K562 (cell line): Measurements from ENCODE around the gene PUS10. TPM values are rescaled to one million over a fixed set of nuclear protein-coding genes. Genes with fewer than 3 reads are reported as not detected.

ENCODE experiments used
- ATAC-seq: fragments of 200-7000 bp; cut with Tn5 transposase; 3 replicates; pipeline ENCODE4 v1.9.1; 2020; ENCODE audit warnings: moderate library complexity
- BruUV-seq: library from RNA; stranded (reverse); fragments of 400-500 nt; replicated peaks from 2 replicates; lab custom pipeline; 2021; lab: Mats Ljungman, UMichigan
- CTCF ChIA-PET: fragments of 300-600 bp; formaldehyde crosslinking; extraction: SDS; loops from one replicate; lab custom pipeline; 2021; ENCODE audit warnings: low intra/inter-chr PET ratio; lab: Yijun Ruan, JAX
- POLR2A ChIA-PET: fragments of 300-600, 350-650 bp; sonication (Branson Sonifier 250); formaldehyde crosslinking; extraction: SDS; loops from one replicate; lab custom pipeline; 2021; ENCODE audit warnings: antibody characterized with exemption, inconsistent platforms; lab: Yijun Ruan, JAX
- DNase-seq, 4 experiments: peaks; one replicate each; pipeline versions ENCODE4 v3.0.0 to v3.0.0-alpha.2; 2011 to 2018; ENCODE audit warnings: low spot score in 3 of 4, mixed read lengths in 3 of 4; ENCODE audit errors: extremely low read depth in 1 of 4
- FAIRE-seq: peaks from 2 replicates; lab custom pipeline; 2011; peaks lifted over from hg19 to GRCh38; lab: Jason Lieb, UNC
- H2AFZ ChIP-seq: 2 replicates; pipeline ENCODE4 v1.6.0; 2011; ENCODE audit warnings: low read depth, low read length, control low read depth, inconsistent platforms
- H3K27ac ChIP-seq: fragments of 200-600 bp; 3 replicates; pipeline ENCODE4 v1.8.0; 2011; ENCODE audit warnings: low read depth, mild to moderate bottlenecking, control low read depth, inconsistent platforms, low read length, moderate library complexity, mixed read lengths; ENCODE audit errors: extremely low read depth
- H3K27me3 ChIP-seq, 2 experiments: fragments of 300-600 bp in 1 of 2; 2 replicates in 1 of 2; 3 replicates in 1 of 2; pipeline versions ENCODE4 v1.6.0 to v1.8.0; 2011; ENCODE audit warnings: inconsistent platforms in 2 of 2, low read length in 2 of 2, mild to moderate bottlenecking in 1 of 2, mixed read lengths in 1 of 2, moderate library complexity in 1 of 2; ENCODE audit not compliant: control insufficient read depth in 2 of 2, insufficient read depth in 2 of 2
- H3K36me3 ChIP-seq: fragments of 300-600 bp; 3 replicates; pipeline ENCODE4 v1.8.0; 2011; ENCODE audit warnings: mild to moderate bottlenecking, low read length, inconsistent platforms; ENCODE audit not compliant: control insufficient read depth, insufficient read depth
- H3K4me1 ChIP-seq, 2 experiments: fragments of 200-600 bp in 1 of 2; replicated peaks in 1 of 2; 2 replicates in 1 of 2; 3 replicates in 1 of 2; pipeline versions ENCODE4 v1.5.1 to v1.8.0; 2011; ENCODE audit warnings: inconsistent platforms in 2 of 2, low read length in 2 of 2, mild to moderate bottlenecking in 1 of 2, mixed read lengths in 1 of 2, moderate library complexity in 1 of 2; ENCODE audit not compliant: control insufficient read depth in 2 of 2, insufficient read depth in 2 of 2
- H3K4me2 ChIP-seq: 2 replicates; pipeline ENCODE4 v1.6.1; 2011; ENCODE audit warnings: low read length, control low read depth, inconsistent platforms, mixed read lengths; ENCODE audit not compliant: insufficient read depth
- H3K4me3 ChIP-seq: fragments of 200-600 bp; sonication (generic), shearing (Covaris generic); 2 replicates; pipeline ENCODE4 v1.5.1; 2016; ENCODE audit warnings: control low read depth, inconsistent platforms
- H3K79me2 ChIP-seq: fragments of 200-600 bp; 3 replicates; pipeline ENCODE4 v1.8.0; 2011; ENCODE audit warnings: low read length, inconsistent platforms; ENCODE audit not compliant: control insufficient read depth, insufficient read depth
- H3K9ac ChIP-seq, 2 experiments: 2 replicates each; pipeline versions ENCODE4 v1.6.0 to v1.6.1; 2011; ENCODE audit warnings: low read depth in 2 of 2, low read length in 2 of 2, control low read depth in 1 of 2, inconsistent platforms in 1 of 2, mild to moderate bottlenecking in 1 of 2, mixed read lengths in 1 of 2; ENCODE audit not compliant: insufficient read depth in 1 of 2
- H3K9me1 ChIP-seq: one replicate; pipeline ENCODE4 v1.6.0; 2011; ENCODE audit warnings: inconsistent platforms, mild to moderate bottlenecking, low read length, moderate library complexity; ENCODE audit not compliant: control insufficient read depth, insufficient read depth
- H3K9me3 ChIP-seq: replicated peaks from 2 replicates; pipeline ENCODE4 v1.5.1; 2011; ENCODE audit warnings: low read depth, low read length, inconsistent platforms; ENCODE audit not compliant: control insufficient read depth, insufficient read depth
- H4K20me1 ChIP-seq: replicated peaks from 2 replicates; pipeline ENCODE4 v1.6.1; 2011; ENCODE audit warnings: low read length, inconsistent platforms, mixed read lengths; ENCODE audit not compliant: control insufficient read depth, insufficient read depth
- CAMTA2 ChIP-seq: fragments of 250-450 bp; sonication (Bioruptor Pico); conservative IDR thresholded peaks from 2 replicates; pipeline ENCODE4 v1.5.1; 2022
- CBX8 ChIP-seq: fragments of 200-600 bp; sonication (generic); IDR thresholded peaks from 2 replicates; pipeline ENCODE4 v1.6.1; 2012; ENCODE audit warnings: borderline replicate concordance, mixed run types, low read depth, mild to moderate bottlenecking, moderate library complexity, mixed read lengths, low read length, control low read depth, inconsistent platforms; ENCODE audit not compliant: poor library complexity, severe bottlenecking; ENCODE audit errors: extremely low read depth
- POLR2G ChIP-seq: fragments of 200-400 bp; formaldehyde crosslinking; IDR thresholded peaks from 2 replicates; pipeline ENCODE4 v1.6.1; 2017; ENCODE audit warnings: low read depth, mild to moderate bottlenecking, antibody characterized with exemption, low read length, moderate library complexity
- SLC30A9 ChIP-seq: fragments of 250-450 bp; sonication (Bioruptor Pico); IDR thresholded peaks from 2 replicates; pipeline ENCODE4 v1.8.0; 2022; ENCODE audit warnings: mild to moderate bottlenecking, moderate library complexity
- SP2 ChIP-seq: IDR thresholded peaks from 2 replicates; pipeline ENCODE4 v1.6.1; 2011; ENCODE audit warnings: mild to moderate bottlenecking, low read depth, low read length, moderate library complexity; ENCODE audit not compliant: poor library complexity, severe bottlenecking; ENCODE audit errors: extremely low read depth
- ZNF274 ChIP-seq: IDR thresholded peaks from 2 replicates; pipeline ENCODE4 v1.6.1; 2011; ENCODE audit warnings: low read depth, mild to moderate bottlenecking, low read length, moderate library complexity, borderline replicate concordance
- ZNF696 ChIP-seq: fragments of 250-450 bp; sonication (Bioruptor Pico); conservative IDR thresholded peaks from 2 replicates; pipeline ENCODE4 v1.4.0; 2020; ENCODE audit warnings: mild to moderate bottlenecking, moderate library complexity
- WGBS: fragments of 100-300 bp; shearing (Covaris generic); methylation state at CpG from one replicate; pipeline ENCODE4 v1.1.6; 2016; ENCODE audit warnings: low coverage, mixed read lengths; ENCODE audit not compliant: insufficient coverage; ENCODE audit errors: missing lambda C conversion rate; 5-methylcytosine and 5-hydroxymethylcytosine counted together
- in situ Hi-C: fragments of 300-500 bp; cut with MboI; formaldehyde crosslinking; loops from 4 replicates; pipeline ENCODE4 v1.15.0; 2018; ENCODE audit warnings: inconsistent platforms, mixed read lengths
- intact Hi-C: fragments of 100-400 bp; cut with micrococcal nuclease; formaldehyde crosslinking; loops from 2 replicates; pipeline ENCODE4 v1.14.2; 2022
- polyA plus RNA-seq, 8 experiments: library from polyadenylated mRNA; depleted of rRNA in 4 of 8; stranded (reverse) in 5 of 8; unstranded in 3 of 8; fragments of >200 nt; fragmentation: Nextera tagmentation in 2 of 8; fragmentation: Illumina TruSeq in 1 of 8; extraction: Ambion mirVana in 2 of 8; extraction: Trizol in 1 of 8; gene quantifications; 2 replicates each; pipeline versions ENCODE4 v1.2.1 to v1.2.3, GENCODE V29; 2011 to 2014; ENCODE audit warnings: inconsistent platforms in 1 of 8, missing spikeins in 1 of 8
- total RNA-seq, 7 experiments: library from RNA; depleted of rRNA in 6 of 7; stranded (reverse); fragments of >200 nt in 6 of 7; fragmentation: Illumina TruSeq in 2 of 7; extraction: Trizol in 2 of 7; gene quantifications; 2 replicates each; pipeline versions ENCODE4 v1.2.1 to v1.2.3, GENCODE V29; 2011 to 2021; ENCODE audit warnings: low replicate concordance in 1 of 7
- TF ChIP-seq, protein P1 (sequence below): sonication (generic); formaldehyde crosslinking; IDR thresholded peaks from 2 replicates; pipeline ENCODE4 v1.8.0; 2023; ENCODE audit warnings: mild to moderate bottlenecking, missing genetic modification reagents
- TF ChIP-seq, protein P2 (sequence below): fragments of 450-650 bp; IDR thresholded peaks from 2 replicates; pipeline ENCODE4 v1.6.1; 2016; ENCODE audit warnings: missing biosample characterization, missing genetic modification characterization

The PUS10 gene
- total and polyA plus RNA-seq, 9 of the 15 experiments (the other 6 are each of a cell fraction or from before 2014, with no cell fraction given): 5.0 to 10.7 (median 7.6) TPM

DNA sequence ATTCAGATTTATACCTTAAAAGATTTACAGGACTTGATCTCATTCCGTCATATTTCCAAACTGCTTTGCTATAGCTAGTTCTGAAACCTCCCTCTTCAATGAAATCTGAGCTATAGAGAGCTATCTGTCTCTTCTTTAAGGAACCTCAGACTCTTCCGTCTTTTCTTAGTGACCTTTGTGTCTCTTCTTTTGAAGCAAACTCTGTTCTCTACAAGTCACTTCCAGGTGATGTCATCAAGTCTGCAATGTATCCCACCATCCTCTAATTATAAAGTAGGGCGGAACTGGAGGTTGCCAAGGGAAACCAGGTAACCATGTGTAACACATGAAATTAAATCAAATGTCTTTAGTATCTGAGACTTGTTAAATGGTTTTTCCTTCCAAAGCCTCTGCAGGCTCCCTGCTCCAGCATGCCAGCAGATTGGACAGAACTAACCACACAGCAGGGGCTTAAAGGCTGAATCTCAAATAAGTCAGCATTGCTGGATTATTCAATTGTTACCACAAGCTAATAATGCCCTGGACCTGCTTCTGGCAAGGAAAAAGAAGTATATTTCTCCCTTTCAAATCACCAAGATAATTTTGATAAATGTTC, 41.7 kb downstream of the PUS10 start (continued):
- TF ChIP-seq, protein P1, sequence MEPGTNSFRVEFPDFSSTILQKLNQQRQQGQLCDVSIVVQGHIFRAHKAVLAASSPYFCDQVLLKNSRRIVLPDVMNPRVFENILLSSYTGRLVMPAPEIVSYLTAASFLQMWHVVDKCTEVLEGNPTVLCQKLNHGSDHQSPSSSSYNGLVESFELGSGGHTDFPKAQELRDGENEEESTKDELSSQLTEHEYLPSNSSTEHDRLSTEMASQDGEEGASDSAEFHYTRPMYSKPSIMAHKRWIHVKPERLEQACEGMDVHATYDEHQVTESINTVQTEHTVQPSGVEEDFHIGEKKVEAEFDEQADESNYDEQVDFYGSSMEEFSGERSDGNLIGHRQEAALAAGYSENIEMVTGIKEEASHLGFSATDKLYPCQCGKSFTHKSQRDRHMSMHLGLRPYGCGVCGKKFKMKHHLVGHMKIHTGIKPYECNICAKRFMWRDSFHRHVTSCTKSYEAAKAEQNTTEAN (CRISPR knock-in tag): no peak
- no peak for TF ChIP-seq CAMTA2 (CRISPR knock-in tag)
- TF ChIP-seq SLC30A9: no peak

DNA sequence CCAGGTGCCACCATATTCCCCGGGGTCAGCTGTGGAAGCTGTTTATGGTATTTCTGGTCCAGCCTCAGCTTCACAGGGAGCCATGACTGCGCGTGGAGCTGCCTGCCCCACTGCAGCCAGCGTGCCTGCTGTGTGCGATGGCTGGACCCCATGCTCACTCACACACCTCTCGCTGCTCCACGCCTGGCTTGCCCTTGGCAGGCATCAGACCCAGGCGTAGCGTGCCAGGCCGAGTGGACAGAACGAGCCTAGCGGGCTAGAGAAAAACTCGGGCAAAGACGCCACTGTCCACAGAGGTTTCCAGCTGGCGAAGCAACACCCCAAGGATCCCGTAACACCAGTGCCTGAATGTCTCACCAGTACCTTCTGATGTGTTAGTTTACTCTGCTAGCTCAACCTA, 43.4 kb downstream of the PUS10 start:
- H3K79me2 ChIP-seq: no peaks in the 10 kb centered on the region
- ATAC-seq: no peak
- in situ Hi-C loops: no loop called here
- POLR2A ChIA-PET: interaction anchor here (1.3 to 1.9 kb wide), 2 partner anchors 10 to 12 kb away, joined by 3 to 5 read pairs; no protein-coding TSS in a partner anchor
- TF ChIP-seq CBX8 (no peak), ZNF274 (no peak), ZNF696 (no peak), SP2 (no peak), POLR2G (no peak)
- TF ChIP-seq, protein P2, sequence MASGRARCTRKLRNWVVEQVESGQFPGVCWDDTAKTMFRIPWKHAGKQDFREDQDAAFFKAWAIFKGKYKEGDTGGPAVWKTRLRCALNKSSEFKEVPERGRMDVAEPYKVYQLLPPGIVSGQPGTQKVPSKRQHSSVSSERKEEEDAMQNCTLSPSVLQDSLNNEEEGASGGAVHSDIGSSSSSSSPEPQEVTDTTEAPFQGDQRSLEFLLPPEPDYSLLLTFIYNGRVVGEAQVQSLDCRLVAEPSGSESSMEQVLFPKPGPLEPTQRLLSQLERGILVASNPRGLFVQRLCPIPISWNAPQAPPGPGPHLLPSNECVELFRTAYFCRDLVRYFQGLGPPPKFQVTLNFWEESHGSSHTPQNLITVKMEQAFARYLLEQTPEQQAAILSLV (tag): no peak
- TF ChIP-seq, all 486 proteins: peak for 0
- H2AFZ ChIP-seq: no peak overlapping the region
- H3K9me1 ChIP-seq: no peaks in the 10 kb centered on the region
- no peak overlapping the region for H3K27ac ChIP-seq
- DNase-seq (no peak), FAIRE-seq (no peak)
- H3K9me3 ChIP-seq: no peaks in the 10 kb centered on the region
- CTCF ChIA-PET: no interaction called here
- H3K4me1 ChIP-seq: peaks cover 0 to 9% of the 10 kb centered on the region in 2 experiments; a peak in 1 of 5 replicates
- BruUV-seq: no TSS peak
- no peaks in the 10 kb centered on the region for H4K20me1 ChIP-seq
- no peak overlapping the region for H3K4me2 ChIP-seq
- H3K4me3 ChIP-seq: no peak overlapping the region
- 83% methylated on average over 12 of the region's 16 CpGs for WGBS
- H3K27me3 ChIP-seq: no peaks in the 10 kb centered on the region
- H3K9ac ChIP-seq: no peak overlapping the region
- H3K36me3 ChIP-seq: no peaks in the 10 kb centered on the region
- intact Hi-C loops: no loop called here
